ENCODE data around the gene TOMM7. TPM values are rescaled to one million over a fixed set of nuclear protein-coding genes. Genes with fewer than 3 reads are reported as not detected.

Gene TOMM7
- total RNA-seq (2021; ENCODE audit: unreplicated experiment) (325 TPM), Bru-seq, nascent RNA (percentile 89 among the genes with signal in this experiment), BruChase-seq, experiment 1, labeled RNA remaining after a 6-hour chase (percentile 77 among the genes with signal in this experiment), BruChase-seq, experiment 2, labeled RNA remaining after a 2-hour chase (percentile 80 among the genes with signal in this experiment)
- polyA plus RNA-seq (2012) = 640 and 848 TPM in 2 replicates
- long read RNA-seq, transcript TOMM7-201 (3 exons, 778 nt) = major isoform, 80 of 97 reads
- long read RNA-seq, partial matches to known transcripts = 15 of 97 reads
- long read RNA-seq, other reads (novel, unspliced or antisense) = 1 of 97 reads

DNA sequence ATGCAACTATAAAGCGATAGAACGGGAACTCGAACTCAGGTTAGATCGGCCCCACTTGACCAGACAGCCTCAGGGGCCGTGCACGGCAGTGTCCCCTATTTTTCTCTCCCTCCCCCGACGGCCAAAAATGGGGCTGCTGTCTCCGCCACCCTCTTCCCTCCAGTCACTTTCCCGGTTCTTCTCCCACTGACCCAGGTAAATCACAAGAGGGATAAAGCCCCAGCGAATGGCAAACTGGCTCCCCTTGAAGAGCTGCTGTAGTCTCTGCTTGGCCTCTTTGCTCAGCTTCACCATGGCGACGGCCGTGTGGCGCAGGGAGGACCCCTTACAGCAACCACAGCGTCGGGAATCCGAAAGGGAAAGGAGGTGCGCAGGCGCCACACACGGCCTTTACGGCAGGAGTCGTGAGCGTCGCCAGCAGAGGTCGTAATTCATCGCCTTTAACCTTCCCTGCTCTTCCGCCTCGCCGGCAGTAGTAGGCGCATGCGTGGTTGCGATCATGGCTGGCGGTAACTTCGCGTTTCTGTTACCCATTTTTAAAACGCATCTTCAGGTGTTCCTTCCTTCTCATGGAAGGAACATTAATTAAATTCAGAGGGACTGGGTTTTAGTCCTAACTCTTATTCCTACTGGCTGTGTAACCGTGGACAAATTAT is at the start of gene TOMM7:
Gene TOMM7, minus strand, starts transcription at position 364 of the 656 bp plus-strand sequence. Its CDS starts 70 bp downstream, at position 294.
- peaks cover 0 to 20% of the 10 kb centered on the region in 2 experiments; a peak in 3 of 4 replicates for H3K4me1 ChIP-seq (ENCODE audit: control insufficient read depth in 1 of 2, insufficient read depth in 2 of 2, low read length in 2 of 2)
- ChIA-PET RAD21 (ENCODE audit: low non-redundant PET in 1 of 2, low total read pairs in 2 of 2, uncharacterized antibody in 2 of 2, unreplicated experiment in 2 of 2) (no interaction called here), CTCF (interaction anchor here (1.0 kb wide), 1 partner anchor 233 kb away, joined by 3 read pairs; no protein-coding TSS in a partner anchor), POLR2A (interaction anchor here (0.6 kb wide), 1 partner anchor 9 kb away, joined by 3 read pairs; no protein-coding TSS in a partner anchor)
- peak within 1 kb of the TSS; percentile 61 to 90 for H3K4me3 ChIP-seq (replicated peaks in 1 of 2; ENCODE audit: low read depth in 1 of 2, low read length in 2 of 2)
- intact Hi-C loops (cut with micrococcal nuclease) = loop anchor here (1.0 kb wide), 2 partner anchors 32 to 233 kb away; no protein-coding TSS in a partner anchor
- DNase-seq (ENCODE audit: low read depth, low spot score) (peak; percentile 95), ATAC-seq (peak; percentile 89)
- peak within 1 kb of the TSS; percentile 78 for H3K4me2 ChIP-seq (ENCODE audit: low read length)
- H3K79me2 ChIP-seq (ENCODE audit: insufficient read depth, low read length) = peaks cover 50% of the 10 kb centered on the region
- H4K20me1 ChIP-seq (ENCODE audit: insufficient read depth) = no peaks in the 10 kb centered on the region
- peaks cover 0 to 5% of the 10 kb centered on the region in 2 experiments; a peak in 2 of 4 replicates for H3K36me3 ChIP-seq (ENCODE audit: control insufficient read depth in 1 of 2, insufficient read depth in 2 of 2, low read length in 2 of 2)
- peak within 1 kb of the TSS; percentile 96 for H3K9ac ChIP-seq (ENCODE audit: low read length)
- BruUV-seq (replicated peaks) = no TSS peak
- H2AFZ ChIP-seq (ENCODE audit: low read depth, low read length, poor library complexity, severe bottlenecking) = peak within 1 kb of the TSS; percentile 41
- H3K27me3 ChIP-seq (ENCODE audit: insufficient read depth, low read length) = no peaks in the 10 kb centered on the region
- no peaks in the 10 kb centered on the region for H3K9me2 ChIP-seq (ENCODE audit: insufficient read depth)
- H3K9me3 ChIP-seq (ENCODE audit: control insufficient read depth in 1 of 2, insufficient read depth in 1 of 2, low read depth in 1 of 2, low read length in 2 of 2) = no peaks in the 10 kb centered on the region
- peak within 1 kb of the TSS; percentile 79 for H3K27ac ChIP-seq (ENCODE audit: low read depth, low read length)
- no peak for TF ChIP-seq ZFX (IDR thresholded peaks at IDR 0.05)
- TF ChIP-seq EGR1 (IDR thresholded peaks at IDR 0.05; ENCODE audit: low read depth) = no peak
- no peak for TF ChIP-seq FOSL1 (IDR thresholded peaks at IDR 0.05; ENCODE audit: low read depth)
- no peak for TF ChIP-seq RAD21 (IDR thresholded peaks at IDR 0.05; ENCODE audit: low read depth)
- TF ChIP-seq, protein P1, sequence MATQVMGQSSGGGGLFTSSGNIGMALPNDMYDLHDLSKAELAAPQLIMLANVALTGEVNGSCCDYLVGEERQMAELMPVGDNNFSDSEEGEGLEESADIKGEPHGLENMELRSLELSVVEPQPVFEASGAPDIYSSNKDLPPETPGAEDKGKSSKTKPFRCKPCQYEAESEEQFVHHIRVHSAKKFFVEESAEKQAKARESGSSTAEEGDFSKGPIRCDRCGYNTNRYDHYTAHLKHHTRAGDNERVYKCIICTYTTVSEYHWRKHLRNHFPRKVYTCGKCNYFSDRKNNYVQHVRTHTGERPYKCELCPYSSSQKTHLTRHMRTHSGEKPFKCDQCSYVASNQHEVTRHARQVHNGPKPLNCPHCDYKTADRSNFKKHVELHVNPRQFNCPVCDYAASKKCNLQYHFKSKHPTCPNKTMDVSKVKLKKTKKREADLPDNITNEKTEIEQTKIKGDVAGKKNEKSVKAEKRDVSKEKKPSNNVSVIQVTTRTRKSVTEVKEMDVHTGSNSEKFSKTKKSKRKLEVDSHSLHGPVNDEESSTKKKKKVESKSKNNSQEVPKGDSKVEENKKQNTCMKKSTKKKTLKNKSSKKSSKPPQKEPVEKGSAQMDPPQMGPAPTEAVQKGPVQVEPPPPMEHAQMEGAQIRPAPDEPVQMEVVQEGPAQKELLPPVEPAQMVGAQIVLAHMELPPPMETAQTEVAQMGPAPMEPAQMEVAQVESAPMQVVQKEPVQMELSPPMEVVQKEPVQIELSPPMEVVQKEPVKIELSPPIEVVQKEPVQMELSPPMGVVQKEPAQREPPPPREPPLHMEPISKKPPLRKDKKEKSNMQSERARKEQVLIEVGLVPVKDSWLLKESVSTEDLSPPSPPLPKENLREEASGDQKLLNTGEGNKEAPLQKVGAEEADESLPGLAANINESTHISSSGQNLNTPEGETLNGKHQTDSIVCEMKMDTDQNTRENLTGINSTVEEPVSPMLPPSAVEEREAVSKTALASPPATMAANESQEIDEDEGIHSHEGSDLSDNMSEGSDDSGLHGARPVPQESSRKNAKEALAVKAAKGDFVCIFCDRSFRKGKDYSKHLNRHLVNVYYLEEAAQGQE (IDR thresholded peaks at IDR 0.05; ENCODE audit: low read depth) = no peak
- peak; percentile 78 for TF ChIP-seq ELF1 (IDR thresholded peaks at IDR 0.05; ENCODE audit: borderline replicate concordance, low read depth)
- peak; percentile 92 for TF ChIP-seq POLR2AphosphoS5 (IDR thresholded peaks at IDR 0.05; ENCODE audit: low read depth, low read length)
- TF ChIP-seq, protein P2, sequence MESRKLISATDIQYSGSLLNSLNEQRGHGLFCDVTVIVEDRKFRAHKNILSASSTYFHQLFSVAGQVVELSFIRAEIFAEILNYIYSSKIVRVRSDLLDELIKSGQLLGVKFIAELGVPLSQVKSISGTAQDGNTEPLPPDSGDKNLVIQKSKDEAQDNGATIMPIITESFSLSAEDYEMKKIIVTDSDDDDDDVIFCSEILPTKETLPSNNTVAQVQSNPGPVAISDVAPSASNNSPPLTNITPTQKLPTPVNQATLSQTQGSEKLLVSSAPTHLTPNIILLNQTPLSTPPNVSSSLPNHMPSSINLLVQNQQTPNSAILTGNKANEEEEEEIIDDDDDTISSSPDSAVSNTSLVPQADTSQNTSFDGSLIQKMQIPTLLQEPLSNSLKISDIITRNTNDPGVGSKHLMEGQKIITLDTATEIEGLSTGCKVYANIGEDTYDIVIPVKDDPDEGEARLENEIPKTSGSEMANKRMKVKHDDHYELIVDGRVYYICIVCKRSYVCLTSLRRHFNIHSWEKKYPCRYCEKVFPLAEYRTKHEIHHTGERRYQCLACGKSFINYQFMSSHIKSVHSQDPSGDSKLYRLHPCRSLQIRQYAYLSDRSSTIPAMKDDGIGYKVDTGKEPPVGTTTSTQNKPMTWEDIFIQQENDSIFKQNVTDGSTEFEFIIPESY (IDR thresholded peaks at IDR 0.05; ENCODE audit: extremely low read depth, insufficient replicate concordance, low read length) = no peak
- TF ChIP-seq, protein P3, sequence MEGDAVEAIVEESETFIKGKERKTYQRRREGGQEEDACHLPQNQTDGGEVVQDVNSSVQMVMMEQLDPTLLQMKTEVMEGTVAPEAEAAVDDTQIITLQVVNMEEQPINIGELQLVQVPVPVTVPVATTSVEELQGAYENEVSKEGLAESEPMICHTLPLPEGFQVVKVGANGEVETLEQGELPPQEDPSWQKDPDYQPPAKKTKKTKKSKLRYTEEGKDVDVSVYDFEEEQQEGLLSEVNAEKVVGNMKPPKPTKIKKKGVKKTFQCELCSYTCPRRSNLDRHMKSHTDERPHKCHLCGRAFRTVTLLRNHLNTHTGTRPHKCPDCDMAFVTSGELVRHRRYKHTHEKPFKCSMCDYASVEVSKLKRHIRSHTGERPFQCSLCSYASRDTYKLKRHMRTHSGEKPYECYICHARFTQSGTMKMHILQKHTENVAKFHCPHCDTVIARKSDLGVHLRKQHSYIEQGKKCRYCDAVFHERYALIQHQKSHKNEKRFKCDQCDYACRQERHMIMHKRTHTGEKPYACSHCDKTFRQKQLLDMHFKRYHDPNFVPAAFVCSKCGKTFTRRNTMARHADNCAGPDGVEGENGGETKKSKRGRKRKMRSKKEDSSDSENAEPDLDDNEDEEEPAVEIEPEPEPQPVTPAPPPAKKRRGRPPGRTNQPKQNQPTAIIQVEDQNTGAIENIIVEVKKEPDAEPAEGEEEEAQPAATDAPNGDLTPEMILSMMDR (IDR thresholded peaks at IDR 0.05 in 2 of 3, conservative IDR thresholded peaks at IDR 0.05 in 1 of 3; ENCODE audit: borderline replicate concordance in 1 of 3, insufficient read depth in 1 of 3, low read depth in 2 of 3, low read length in 2 of 3) = no peak
- no peak for TF ChIP-seq ZNF274 (IDR thresholded peaks at IDR 0.05; ENCODE audit: low read depth, low read length)
- peak; percentile 77 for TF ChIP-seq YY1 (IDR thresholded peaks at IDR 0.05; ENCODE audit: extremely low read depth, insufficient replicate concordance, low read depth, low read length)
- no peak for TF ChIP-seq EZH2 (IDR thresholded peaks at IDR 0.05)
- TF ChIP-seq, protein P4, sequence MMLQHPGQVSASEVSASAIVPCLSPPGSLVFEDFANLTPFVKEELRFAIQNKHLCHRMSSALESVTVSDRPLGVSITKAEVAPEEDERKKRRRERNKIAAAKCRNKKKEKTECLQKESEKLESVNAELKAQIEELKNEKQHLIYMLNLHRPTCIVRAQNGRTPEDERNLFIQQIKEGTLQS (IDR thresholded peaks at IDR 0.05) = no peak
- TF ChIP-seq EZH2phosphoT487 (IDR thresholded peaks at IDR 0.05; ENCODE audit: borderline replicate concordance) = no peak
- TF ChIP-seq CEBPB (IDR thresholded peaks at IDR 0.05; ENCODE audit: low read depth) = no peak
- peak; percentile 74 for TF ChIP-seq CBX3 (IDR thresholded peaks at IDR 0.05; ENCODE audit: low read depth)
- no peak for TF ChIP-seq SP1 (IDR thresholded peaks at IDR 0.05; ENCODE audit: low read depth)
